ENCODE data around the gene KCNN3.

- no peak for TF ChIP-seq MAX (IDR thresholded peaks at IDR 0.05; ENCODE audit: low read depth, low read length)
- no peak for TF ChIP-seq CTCF (IDR thresholded peaks at IDR 0.05; ENCODE audit: low read depth, low read length)
- TF ChIP-seq POLR2A (IDR thresholded peaks at IDR 0.05; ENCODE audit: extremely low read depth, insufficient read length) = no peak
These were observed 67.6 kb downstream of the KCNN3 start for GRCh38 chr1:154802336-154802969.
